Measurements from ENCODE around the gene NUDT4B.
"Not testable (repeated sequence)": the region's sequence is repeated elsewhere in the genome, so short reads cannot be mapped to it uniquely, and the experiment has no call there.

Gene NUDT4B

GRCh38 chr1:148748563-148749334, at the start of gene NUDT4B:
NUDT4B (plus strand) TSS chr1:148748774; CDS start chr1:148748953, 179 bp downstream.
- DNase-seq: not testable (repeated sequence)

GRCh38 chr1:148699357-148699756, 49.2 kb upstream of the NUDT4B start:
- DNase-seq: not testable (repeated sequence)

- not testable (repeated sequence) for DNase-seq
Measured at GRCh38 chr1:148702242-148702641, 46.3 kb upstream of the NUDT4B start.

- DNase-seq: not testable (repeated sequence)
Measured at GRCh38 chr1:148703973-148704591, 44.5 kb upstream of the NUDT4B start.

- DNase-seq: not testable (repeated sequence)
Measured at GRCh38 chr1:148705316-148705948, 43.1 kb upstream of the NUDT4B start.

GRCh38 chr1:148708779-148709333, 39.7 kb upstream of the NUDT4B start:
- not testable (repeated sequence) for DNase-seq

- not testable (repeated sequence) for DNase-seq
Measured at GRCh38 chr1:148710772-148711523, 37.6 kb upstream of the NUDT4B start.

GRCh38 chr1:148712353-148712752, 36.2 kb upstream of the NUDT4B start:
- DNase-seq: not testable (repeated sequence)

- not testable (repeated sequence) for DNase-seq
Measured at GRCh38 chr1:148715518-148715917, 33.1 kb upstream of the NUDT4B start.

GRCh38 chr1:148716966-148717520, 31.5 kb upstream of the NUDT4B start:
- DNase-seq: not testable (repeated sequence)

- not testable (repeated sequence) for DNase-seq
Measured at GRCh38 chr1:148720918-148721317, 27.7 kb upstream of the NUDT4B start.

GRCh38 chr1:148722758-148723157, 25.8 kb upstream of the NUDT4B start:
- not testable (repeated sequence) for DNase-seq

GRCh38 chr1:148723515-148723914, 25.1 kb upstream of the NUDT4B start:
- DNase-seq: not testable (repeated sequence)

- DNase-seq: not testable (repeated sequence)
Measured at GRCh38 chr1:148724872-148725271, 23.7 kb upstream of the NUDT4B start.

GRCh38 chr1:148727862-148728261, 20.7 kb upstream of the NUDT4B start:
- not testable (repeated sequence) for DNase-seq

GRCh38 chr1:148729128-148729527, 19.4 kb upstream of the NUDT4B start:
- DNase-seq: not testable (repeated sequence)

- DNase-seq: not testable (repeated sequence)
Measured at GRCh38 chr1:148729541-148729940, 19.0 kb upstream of the NUDT4B start.

- not testable (repeated sequence) for DNase-seq
Measured at GRCh38 chr1:148732277-148732676, 16.3 kb upstream of the NUDT4B start.

- DNase-seq: not testable (repeated sequence)
Measured at GRCh38 chr1:148733585-148734310, 14.8 kb upstream of the NUDT4B start.

GRCh38 chr1:148734311-148734662, 14.3 kb upstream of the NUDT4B start:
- not testable (repeated sequence) for DNase-seq

- DNase-seq: not testable (repeated sequence)
Measured at GRCh38 chr1:148735538-148735937, 13.0 kb upstream of the NUDT4B start.
